Measurements from ENCODE around the gene JUNB. TPM values are rescaled to one million over a fixed set of nuclear protein-coding genes. Genes with fewer than 3 reads are reported as not detected.

JUNB gene
- total and polyA plus RNA-seq, 10 of the 15 experiments (the other 5 are each of a cell fraction or from before 2014, with no cell fraction given), result 0.55 to 144 (median 68.3) TPM

- peak overlapping the region; percentile 65; the same call in 1 of the 2 replicates for H3K4me3 ChIP-seq
- in situ Hi-C loops (cut with MboI) (no loop called here), intact Hi-C loops (cut with micrococcal nuclease; ENCODE audit: unreplicated experiment) (loop anchor here (5.0 to 10.0 kb wide), 2 partner anchors 171 to 1689 kb away; partner anchors contain the start of genes ZNF490 and ZNF791)
- H2AFZ ChIP-seq (ENCODE audit: control insufficient read depth, low read depth, low read length), result no peak overlapping the region
- H3K4me2 ChIP-seq (ENCODE audit: control insufficient read depth, insufficient read depth), result peak overlapping the region; percentile 97
- H3K27ac ChIP-seq (ENCODE audit: control insufficient read depth, insufficient read depth), result peak overlapping the region; percentile 97
- TF ChIP-seq MEF2A (IDR thresholded peaks at IDR 0.05; ENCODE audit: insufficient read depth, low read depth, low read length) (0 out of 2 replicates have a peak, but pooled peaks have one; percentile 12), NR2F1 (conservative IDR thresholded peaks at IDR 0.05) (0 out of 2 replicates have a peak, but pooled peaks have one; percentile 0), EGR1 (IDR thresholded peaks at IDR 0.05; ENCODE audit: borderline replicate concordance in 1 of 2, low read depth in 2 of 2, low read length in 2 of 2) (peak in 1 of 2 experiments; percentile 20; a peak in 1 of 3 replicates), POLR2A (IDR thresholded peaks at IDR 0.05; ENCODE audit: low read depth, low read length) (peak; percentile 16; the same call in 1 of the 2 replicates), SMARCA5 (IDR thresholded peaks at IDR 0.05) (0 out of 2 replicates have a peak, but pooled peaks have one; percentile 23), USF1 (IDR thresholded peaks at IDR 0.05; ENCODE audit: borderline replicate concordance, extremely low read length, insufficient read depth, low read depth, low read length) (no peak), MAX (IDR thresholded peaks at IDR 0.05; ENCODE audit: low read depth, low read length) (no peak), YY1 (IDR thresholded peaks at IDR 0.05; ENCODE audit: low read depth, low read length) (0 out of 2 replicates have a peak, but pooled peaks have one; percentile 52), GATAD2B (conservative IDR thresholded peaks at IDR 0.05; ENCODE audit: low read depth) (peak; percentile 17), POU2F2 (IDR thresholded peaks at IDR 0.05; ENCODE audit: borderline replicate concordance, low read depth, low read length) (no peak), ZBED1 (IDR thresholded peaks at IDR 0.05; ENCODE audit: borderline replicate concordance) (0 out of 2 replicates have a peak, but pooled peaks have one; percentile 35), JUNB (IDR thresholded peaks at IDR 0.05) (peak; percentile 84), MYB (IDR thresholded peaks at IDR 0.05; ENCODE audit: borderline replicate concordance, low read depth, low read length) (peak; percentile 51; the same call in 1 of the 2 replicates), LARP7 (IDR thresholded peaks at IDR 0.05) (0 out of 2 replicates have a peak, but pooled peaks have one; percentile 12)
- no peaks in the 10 kb centered on the region for H3K36me3 ChIP-seq (ENCODE audit: control insufficient read depth in 2 of 2, insufficient read depth in 2 of 2, low read length in 1 of 2)
- ChIA-PET CTCF (interaction anchor here (12.1 kb wide), 1 partner anchor 12 kb away, joined by 537 read pairs; the partner anchor contains the start of gene JUNB), POLR2A (interaction anchor here (0.6 to 9.3 kb wide), 2 partner anchors 11 to 174 kb away, joined by 3 to 303 read pairs; partner anchors contain the start of gene JUNB), SMC1A (ENCODE audit: uncharacterized antibody, unreplicated experiment) (interaction anchor here (8.4 kb wide), 1 partner anchor 12 kb away, joined by 240 read pairs; the partner anchor contains the start of gene JUNB), RAD21 (ENCODE audit: unreplicated experiment) (interaction anchor here (1.4 to 2.7 kb wide), 3 partner anchors 8 to 13 kb away, joined by 13 to 23 read pairs (median 16); partner anchors contain the start of gene JUNB)
- WGBS (ENCODE audit: insufficient coverage, insufficient replicate concordance, low lambda C conversion rate, missing lambda C conversion rate), result 11% methylated on average over 16 of the region's 16 CpGs
- H3K79me2 ChIP-seq (ENCODE audit: control insufficient read depth, insufficient read depth, low read length), result peaks cover 12% of the 10 kb centered on the region
- H3K4me1 ChIP-seq (ENCODE audit: control insufficient read depth, insufficient read depth, low read length), result peaks cover 79% of the 10 kb centered on the region
- no peaks in the 10 kb centered on the region for H3K9me3 ChIP-seq (replicated peaks; ENCODE audit: control insufficient read depth, insufficient read depth, low read length)
- no peaks in the 10 kb centered on the region for H4K20me1 ChIP-seq (ENCODE audit: control insufficient read depth, insufficient read depth)
- H3K9ac ChIP-seq (ENCODE audit: control insufficient read depth, insufficient read depth, low read length), result peak overlapping the region; percentile 77
- no TSS peak for BruUV-seq (replicated peaks)
- DNase-seq (ENCODE audit: low read depth, low spot score) (no peak), ATAC-seq (peak; percentile 2; the same call in 1 of the 3 replicates), FAIRE-seq (no peak)
- H3K27me3 ChIP-seq (replicated peaks in 1 of 2; ENCODE audit: control insufficient read depth in 2 of 2, insufficient read depth in 2 of 2, low read length in 1 of 2), result no peaks in the 10 kb centered on the region
Observed at GRCh38 chr19:12783291-12783848, 7.9 kb upstream of the JUNB start.

All from GM12878 (cell line).